HG03159 (cell line): ENCODE measurements around the gene AFG1L.

ENCODE experiments used
- ATAC-seq: cut with Tn5 transposase; IDR thresholded peaks from one replicate; pipeline ENCODE4 v1.9.1; 2021; ENCODE audit warnings: mild to moderate bottlenecking, moderate library complexity; ENCODE audit not compliant: unreplicated experiment

Gene AFG1L

GRCh38 chr6:108568101-108568500, 273.2 kb downstream of the AFG1L start:
- no peak for ATAC-seq

- ATAC-seq: no peak
These were observed 273.9 kb downstream of the AFG1L start for GRCh38 chr6:108568551-108569305.

- ATAC-seq: no peak
These were observed 275.7 kb downstream of the AFG1L start for GRCh38 chr6:108570517-108570916.

- no peak for ATAC-seq
These were observed 279.7 kb downstream of the AFG1L start for GRCh38 chr6:108574457-108575141.
